Calu3 (cell line): ENCODE results near the gene MT1H. TPM values are rescaled to one million over a fixed set of nuclear protein-coding genes. Genes with fewer than 3 reads are reported as not detected.

Experiments used
- BruUV-seq: library from RNA; stranded (reverse); fragments of 400-500 nt; replicated peaks from 2 replicates; lab custom pipeline; 2021; lab: Mats Ljungman, UMichigan
- CTCF ChIA-PET: fragments of 300-600 bp; sonication (Branson Sonifier 250); formaldehyde crosslinking; loops from one replicate; lab custom pipeline; 2022; ENCODE audit warnings: antibody characterized with exemption; lab: Charles Lee
- DNase-seq: peaks from one replicate; pipeline ENCODE4 v3.0.0; 2022
- H3K27ac Mint-ChIP-seq: one replicate; pipeline ENCODE4 v1.8.0; 2022; ENCODE audit warnings: mixed read lengths; ENCODE audit not compliant: unreplicated experiment
- H3K27me3 Mint-ChIP-seq: one replicate; pipeline ENCODE4 v1.8.0; 2022; ENCODE audit warnings: mixed read lengths; ENCODE audit not compliant: unreplicated experiment
- H3K36me3 Mint-ChIP-seq: one replicate; pipeline ENCODE4 v1.8.0; 2022; ENCODE audit warnings: mild to moderate bottlenecking, moderate library complexity, mixed read lengths; ENCODE audit not compliant: insufficient read depth, unreplicated experiment
- H3K4me1 Mint-ChIP-seq: one replicate; pipeline ENCODE4 v1.8.0; 2022; ENCODE audit warnings: mild to moderate bottlenecking, low read depth, mixed read lengths; ENCODE audit not compliant: unreplicated experiment
- H3K4me3 Mint-ChIP-seq: one replicate; pipeline ENCODE4 v1.8.0; 2022; ENCODE audit warnings: mild to moderate bottlenecking, low read depth, moderate library complexity, mixed read lengths; ENCODE audit not compliant: unreplicated experiment
- H3K9me3 Mint-ChIP-seq: one replicate; pipeline ENCODE4 v1.8.0; 2022; ENCODE audit warnings: low read depth, mixed read lengths; ENCODE audit not compliant: unreplicated experiment
- CTCF ChIP-seq: fragments of 200-600 bp; IDR thresholded peaks from one replicate; pipeline ENCODE4 v1.8.0; 2022; ENCODE audit warnings: antibody characterized with exemption; ENCODE audit not compliant: unreplicated experiment
- intact Hi-C: fragments of 100-400 bp; cut with micrococcal nuclease; formaldehyde crosslinking; loops from one replicate; pipeline ENCODE4 v1.10.0; 2022; ENCODE audit not compliant: unreplicated experiment
- total RNA-seq: library from RNA; stranded (reverse); gene quantifications from 2 replicates; pipeline ENCODE4 v1.2.3, GENCODE V29; 2022

The MT1H gene
- total RNA-seq, 1 experiment from 2014 or later: not detected

- BruUV-seq: no TSS peak
- CTCF ChIA-PET: interaction anchor here (0.5 kb wide), 1 partner anchor 287 kb away, joined by 4 read pairs; no protein-coding TSS in a partner anchor
Observed at GRCh38 chr16:56623637-56624036, 46.0 kb upstream of the MT1H start.

GRCh38 chr16:56625140-56625942 lies 44.3 kb upstream of the MT1H start, which contains the start of gene MT1E:
MT1E (plus strand) TSS chr16:56625781; CDS start chr16:56625852, 71 bp downstream.
- CTCF ChIA-PET: interaction anchor here (2.4 kb wide), 1 partner anchor 17 kb away, joined by 6 read pairs; the partner anchor contains the start of gene MT2A
- DNase-seq: no peak
- Mint-ChIP-seq H3K36me3 (peaks cover 8% of the 10 kb centered on the region), H3K4me1 (peaks cover 23% of the 10 kb centered on the region), H3K4me3 (peak within 1 kb of the TSS; percentile 84), H3K9me3 (no peaks in the 10 kb centered on the region), H3K27me3 (peaks cover 39% of the 10 kb centered on the region), H3K27ac (peak within 1 kb of the TSS; percentile 42)
- BruUV-seq: no TSS peak
- intact Hi-C loops: no loop called here
- TF ChIP-seq CTCF: no peak

More at GRCh38 chr16:56623637-56624036, 46.0 kb upstream of the MT1H start:
- Mint-ChIP-seq H3K36me3 (peaks cover 8% of the 10 kb centered on the region), H3K27me3 (peaks cover 40% of the 10 kb centered on the region), H3K27ac (no peak overlapping the region), H3K4me1 (peaks cover 23% of the 10 kb centered on the region), H3K9me3 (no peaks in the 10 kb centered on the region), H3K4me3 (no peak overlapping the region)
- DNase-seq: no peak
- TF ChIP-seq CTCF: no peak
- intact Hi-C loops: no loop called here

GRCh38 chr16:56625943-56626654 lies 43.5 kb upstream of the MT1H start:
- intact Hi-C loops: no loop called here

More at GRCh38 chr16:56625943-56626654, 43.5 kb upstream of the MT1H start:
- peaks cover 46% of the 10 kb centered on the region for H3K27me3 Mint-ChIP-seq
- H3K36me3 Mint-ChIP-seq: peaks cover 8% of the 10 kb centered on the region
- BruUV-seq: no TSS peak
- peaks cover 23% of the 10 kb centered on the region for H3K4me1 Mint-ChIP-seq
- no peak for TF ChIP-seq CTCF
- no peak overlapping the region for H3K27ac Mint-ChIP-seq
- CTCF ChIA-PET: interaction anchor here (2.4 kb wide), 1 partner anchor 18 kb away, joined by 6 read pairs; the partner anchor contains the start of gene MT2A
- DNase-seq: no peak
- no peaks in the 10 kb centered on the region for H3K9me3 Mint-ChIP-seq
- H3K4me3 Mint-ChIP-seq: peak overlapping the region; percentile 84
